HG03342 (cell line): ENCODE measurements around the gene MUC2.

Experiments used
- ATAC-seq: cut with Tn5 transposase; IDR thresholded peaks from one replicate; pipeline ENCODE4 v1.9.1; 2021; ENCODE audit warnings: mild to moderate bottlenecking, moderate library complexity; ENCODE audit not compliant: unreplicated experiment

Gene MUC2

GRCh38 chr11:1085440-1086170 is 10.9 kb downstream of the MUC2 start:
- ATAC-seq, result no peak

- ATAC-seq, result no peak
Measured at GRCh38 chr11:1086171-1087102, 11.8 kb downstream of the MUC2 start.

GRCh38 chr11:1087279-1087960 is 12.7 kb downstream of the MUC2 start:
- no peak for ATAC-seq

GRCh38 chr11:1087961-1088926 is 13.6 kb downstream of the MUC2 start:
- no peak for ATAC-seq

GRCh38 chr11:1088927-1089737 is 14.5 kb downstream of the MUC2 start:
- no peak for ATAC-seq

- no peak for ATAC-seq
Measured at GRCh38 chr11:1089738-1090599, 15.3 kb downstream of the MUC2 start.

GRCh38 chr11:1090600-1091331 is 16.1 kb downstream of the MUC2 start:
- ATAC-seq, result no peak

GRCh38 chr11:1091332-1092083 is 16.8 kb downstream of the MUC2 start:
- no peak for ATAC-seq

- no peak for ATAC-seq
Measured at GRCh38 chr11:1092145-1092670, 17.5 kb downstream of the MUC2 start.

- no peak for ATAC-seq
Measured at GRCh38 chr11:1092919-1093318, 18.2 kb downstream of the MUC2 start.

GRCh38 chr11:1099519-1100355 is 25.1 kb downstream of the MUC2 start:
- ATAC-seq, result no peak

GRCh38 chr11:1100417-1101245 is 26.0 kb downstream of the MUC2 start:
- ATAC-seq, result no peak

- ATAC-seq, result no peak
Measured at GRCh38 chr11:1101318-1102089, 26.8 kb downstream of the MUC2 start.

GRCh38 chr11:1102221-1102971 is 27.7 kb downstream of the MUC2 start:
- no peak for ATAC-seq
